ENCODE data around the gene GPR183.

The GPR183 gene

DNA sequence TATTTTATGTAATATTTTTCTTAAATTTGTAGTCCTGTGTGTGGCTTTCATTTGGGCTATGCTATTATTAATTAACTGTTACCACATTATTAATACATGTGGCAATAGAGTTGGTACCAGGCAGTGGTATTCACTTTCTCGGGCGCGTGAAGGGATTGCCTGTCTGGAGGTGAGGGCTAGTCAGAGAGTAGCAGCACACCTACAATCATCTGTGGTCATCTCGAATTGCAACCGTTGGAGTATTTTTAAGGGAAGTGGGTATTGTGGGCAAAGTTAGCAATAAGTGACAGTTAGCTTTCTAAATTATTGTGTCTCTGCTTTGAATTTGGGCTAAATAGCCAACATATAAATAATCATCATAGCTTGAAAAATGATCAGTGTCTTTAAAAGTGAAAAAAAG is 29.0 kb downstream of the GPR183 start:
- no peak overlapping the region for H3K4me3 ChIP-seq (ENCODE audit: low read depth, low read length)
- DNase-seq (ENCODE audit: low read depth), result no peak

DNA sequence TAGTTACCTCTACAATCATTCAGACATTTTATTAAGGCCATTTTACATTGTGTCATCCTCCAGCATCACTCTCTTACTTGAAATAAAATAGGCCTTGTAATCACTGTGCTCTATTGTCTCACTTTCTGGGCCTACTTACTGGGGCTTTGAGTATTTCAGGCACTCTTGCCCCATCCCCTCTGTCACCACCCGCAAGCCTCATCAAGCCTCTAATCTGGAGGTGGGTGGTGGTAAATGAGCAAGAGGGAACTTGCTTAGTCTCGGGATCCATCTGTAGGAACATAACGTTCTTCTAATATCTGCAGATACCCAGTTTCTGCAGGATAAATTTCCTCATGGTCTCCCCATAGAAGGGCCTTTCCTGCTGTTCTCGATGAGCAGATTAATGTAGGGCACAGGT is 29.6 kb downstream of the GPR183 start:
- H3K4me3 ChIP-seq (ENCODE audit: low read depth, low read length), result no peak overlapping the region
- no peak for DNase-seq (ENCODE audit: low read depth)

DNA sequence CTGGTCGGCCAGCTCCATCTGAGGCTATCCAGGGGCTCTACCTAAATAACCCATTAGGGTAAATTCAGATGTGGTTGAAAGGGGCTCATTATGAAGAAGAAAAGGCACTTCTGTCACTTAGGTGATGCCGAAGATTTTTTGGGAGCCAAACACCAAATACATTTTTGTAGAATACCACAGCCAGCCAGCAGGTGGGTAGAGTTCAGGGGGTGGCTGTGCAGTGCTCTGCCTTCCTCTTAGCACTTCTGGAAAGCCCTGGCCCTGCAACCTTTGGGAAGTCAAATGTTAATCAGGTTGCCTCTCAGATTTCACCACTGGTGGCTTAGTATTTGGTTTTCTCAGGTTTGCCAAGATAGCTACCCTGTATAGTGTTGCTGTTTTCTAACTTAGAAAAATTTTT is 30.5 kb downstream of the GPR183 start:
- H3K4me3 ChIP-seq (ENCODE audit: low read depth, low read length), result no peak overlapping the region
- no peak for DNase-seq (ENCODE audit: low read depth)

DNA sequence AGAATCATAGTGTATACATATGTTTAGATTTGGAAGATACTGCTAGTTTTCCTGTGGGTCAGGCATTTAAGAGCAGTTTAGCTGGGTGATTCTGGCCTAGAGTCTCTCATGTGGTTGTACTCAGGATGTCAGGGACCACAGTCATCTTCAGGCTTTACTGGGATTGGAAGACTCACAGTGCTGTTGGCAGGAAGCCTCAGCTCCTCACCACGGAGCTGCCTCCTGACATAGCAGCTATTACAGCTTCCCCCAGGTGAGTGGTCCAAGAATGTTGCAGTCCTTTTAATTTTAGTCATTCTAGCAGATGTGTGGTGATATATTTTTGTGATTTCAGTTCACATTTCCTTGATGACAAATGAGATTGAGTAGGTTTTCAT is 32.1 kb downstream of the GPR183 start:
- no peak overlapping the region for H3K4me3 ChIP-seq (ENCODE audit: low read depth, low read length)
- peak; percentile 40 for DNase-seq (ENCODE audit: low read depth)

DNA sequence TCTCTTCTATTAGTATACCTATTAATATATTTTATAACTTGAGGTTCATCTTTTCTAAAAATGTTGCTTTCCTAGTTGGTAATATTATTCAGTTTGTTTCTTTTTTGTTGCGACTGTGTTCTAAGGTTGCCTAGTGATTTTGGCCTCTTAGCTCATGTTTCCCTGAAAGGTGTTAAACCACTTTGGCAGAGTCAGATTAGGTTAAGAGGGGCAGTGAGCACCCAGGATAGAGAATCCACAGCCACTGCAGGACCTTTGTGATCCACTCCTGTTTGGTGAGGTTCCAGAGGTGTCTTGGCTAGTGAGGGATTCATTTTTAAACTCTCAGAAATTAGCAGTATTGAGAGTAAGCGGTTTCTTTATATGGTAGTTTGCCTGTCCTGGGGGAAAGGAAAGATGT is 34.1 kb downstream of the GPR183 start:
- no peak overlapping the region for H3K4me3 ChIP-seq (ENCODE audit: low read depth, low read length)
- DNase-seq (ENCODE audit: low read depth), result no peak

DNA sequence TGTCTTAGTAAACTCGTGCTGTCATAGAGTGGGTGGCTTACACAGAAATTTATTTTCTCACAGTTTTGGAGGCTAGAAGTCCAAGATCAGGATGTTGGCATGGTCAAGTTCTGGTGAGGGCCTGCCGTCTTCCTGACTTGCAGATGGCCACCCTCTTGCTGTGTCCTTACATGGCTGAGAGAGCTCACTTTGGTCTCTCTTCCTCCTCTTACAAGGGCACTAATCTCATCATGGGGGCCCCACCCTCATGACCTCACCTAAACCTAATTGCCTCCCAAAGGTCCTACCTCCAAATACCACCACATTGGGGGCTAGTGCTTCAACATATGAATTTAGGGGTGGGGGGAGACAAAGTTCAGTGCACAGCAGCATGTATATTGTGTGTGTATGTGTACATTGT is 34.7 kb downstream of the GPR183 start:
- DNase-seq (ENCODE audit: low read depth), result no peak
- H3K4me3 ChIP-seq (ENCODE audit: low read depth, low read length), result no peak overlapping the region

DNA sequence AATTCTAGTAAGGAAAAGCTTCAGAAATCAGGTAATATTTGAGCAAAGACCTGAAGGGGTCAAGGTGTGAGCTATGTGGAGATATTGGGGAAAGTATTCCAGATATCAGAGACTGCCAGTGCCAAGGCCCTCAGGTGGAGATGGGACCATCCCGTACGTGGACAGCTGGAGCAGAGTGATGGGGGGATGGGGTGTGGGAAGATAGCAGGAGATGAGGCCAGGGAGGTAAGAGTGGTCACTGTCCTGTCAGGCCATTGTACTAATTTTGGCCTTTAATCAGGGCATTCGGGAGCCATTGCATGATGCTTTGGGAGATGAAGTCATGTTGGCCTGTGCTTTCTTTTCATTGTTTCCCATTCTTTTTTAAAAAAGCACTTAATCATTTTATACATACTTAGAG is 36.0 kb downstream of the GPR183 start:
- H3K4me3 ChIP-seq (ENCODE audit: low read depth, low read length), result no peak overlapping the region
- DNase-seq (ENCODE audit: low read depth), result no peak

DNA sequence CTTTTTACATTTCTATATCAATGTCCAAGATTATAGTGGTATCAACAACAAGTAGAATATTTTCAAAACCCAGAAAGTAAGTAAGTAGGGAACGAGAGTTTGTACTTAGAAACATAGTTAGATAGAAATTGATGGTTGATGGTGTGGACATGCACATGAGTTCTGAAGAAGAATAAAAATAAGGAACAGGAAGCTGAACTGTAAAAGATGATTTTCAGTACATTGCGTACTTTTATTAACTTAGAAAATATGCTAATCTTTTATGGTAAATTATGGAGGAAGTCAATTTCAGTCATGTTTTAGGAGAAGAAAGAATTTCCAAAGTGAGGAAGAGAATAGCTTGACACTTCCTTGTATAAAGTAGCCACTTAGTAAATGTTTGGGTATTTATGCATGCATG is 36.7 kb downstream of the GPR183 start:
- no peak for DNase-seq (ENCODE audit: low read depth)

DNA sequence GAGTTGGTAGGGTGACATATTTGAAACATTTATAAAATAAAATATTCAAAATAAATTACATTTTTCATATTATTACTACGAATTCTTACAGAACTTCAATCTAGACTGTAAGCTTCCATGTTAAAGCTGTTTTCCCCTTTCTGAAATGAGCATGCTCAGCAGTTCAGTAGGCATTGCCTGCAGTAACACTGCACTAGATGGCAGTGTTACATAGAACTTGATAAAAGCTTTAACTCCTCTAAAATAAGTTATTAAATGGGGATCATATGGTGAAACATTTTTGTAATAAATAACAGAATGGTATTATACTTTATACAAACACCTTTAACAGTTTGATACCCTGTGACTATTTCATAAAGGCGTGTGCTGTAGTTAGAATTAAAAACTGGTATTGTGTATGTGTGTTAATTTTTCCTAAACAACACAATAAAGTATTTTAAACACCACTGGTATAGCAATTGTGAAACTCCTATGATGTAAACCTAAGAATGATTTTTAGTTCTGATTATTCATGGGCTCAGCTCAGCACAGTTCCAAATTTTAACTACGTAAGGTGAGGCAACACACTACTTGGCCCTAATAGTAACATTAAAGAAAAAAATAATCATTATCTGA is 37.5 kb downstream of the GPR183 start:
- H3K4me3 ChIP-seq (ENCODE audit: low read depth, low read length), result no peak overlapping the region
- peak; percentile 36 for DNase-seq (ENCODE audit: low read depth)

More for the DNA sequence above, 36.7 kb downstream of the GPR183 start:
- no peak overlapping the region for H3K4me3 ChIP-seq (ENCODE audit: low read depth, low read length)

DNA sequence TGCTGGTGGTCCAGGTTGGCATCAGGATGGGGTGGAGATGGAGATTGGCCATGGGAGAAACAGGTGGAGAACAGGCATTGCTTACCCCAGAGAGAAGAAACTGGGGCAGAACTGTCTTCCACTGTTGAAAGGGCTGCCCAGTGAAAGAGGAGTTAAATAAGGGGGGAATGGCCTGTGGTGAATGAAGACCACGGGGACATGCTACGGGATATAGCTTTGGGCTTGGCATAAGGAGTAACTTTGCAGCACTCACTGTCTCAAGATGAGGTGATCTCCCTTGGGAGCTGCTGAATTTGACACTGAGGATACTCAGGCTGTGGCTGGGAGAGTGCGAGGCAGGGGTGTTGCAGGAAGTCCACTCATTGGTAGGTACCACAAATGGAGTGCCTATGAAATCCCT is 38.4 kb downstream of the GPR183 start:
- no peak for DNase-seq (ENCODE audit: low read depth)
- no peak overlapping the region for H3K4me3 ChIP-seq (ENCODE audit: low read depth, low read length)

DNA sequence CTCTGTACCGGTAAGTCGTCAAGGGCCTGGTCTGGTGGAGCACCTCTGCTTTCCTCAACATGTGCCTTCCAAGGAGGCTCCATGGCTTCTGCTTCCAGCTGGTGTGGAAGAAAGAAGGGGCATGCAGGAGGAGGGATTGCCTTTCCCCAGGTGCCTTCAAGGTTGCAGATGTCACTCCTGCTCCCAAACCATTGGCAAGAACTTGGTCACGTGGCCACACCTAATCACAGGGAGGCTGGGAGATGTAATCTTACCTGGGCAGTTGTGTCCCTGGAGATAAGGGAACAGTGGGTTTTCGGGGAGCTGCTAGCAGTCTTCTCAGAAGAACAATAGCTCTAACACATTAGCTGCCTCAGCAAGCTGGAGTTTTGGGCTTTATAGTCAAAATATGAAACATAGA is 39.3 kb downstream of the GPR183 start:
- DNase-seq (ENCODE audit: low read depth), result no peak
- no peak overlapping the region for H3K4me3 ChIP-seq (ENCODE audit: low read depth, low read length)

DNA sequence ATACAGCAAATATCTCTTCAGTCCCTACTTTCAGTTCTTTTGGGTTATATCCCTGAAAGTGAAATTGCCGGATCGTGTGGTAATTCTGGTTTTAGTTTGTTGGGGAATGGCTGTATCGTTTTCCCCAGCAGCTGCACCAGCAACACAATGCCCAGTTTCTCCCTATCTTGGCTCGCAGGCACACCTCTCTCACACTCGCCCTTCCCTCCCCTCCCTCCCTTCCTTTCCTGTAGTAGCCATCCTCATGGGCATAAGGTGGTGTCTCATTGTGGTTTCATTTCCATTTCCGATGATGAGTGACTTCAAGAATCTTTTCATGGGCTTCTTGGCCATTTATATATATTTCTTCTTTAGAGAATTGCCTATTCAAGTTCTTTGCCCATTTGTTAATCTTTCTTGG is 40.4 kb downstream of the GPR183 start:
- no peak for DNase-seq (ENCODE audit: low read depth)
- no peak overlapping the region for H3K4me3 ChIP-seq (ENCODE audit: low read depth, low read length)

DNA sequence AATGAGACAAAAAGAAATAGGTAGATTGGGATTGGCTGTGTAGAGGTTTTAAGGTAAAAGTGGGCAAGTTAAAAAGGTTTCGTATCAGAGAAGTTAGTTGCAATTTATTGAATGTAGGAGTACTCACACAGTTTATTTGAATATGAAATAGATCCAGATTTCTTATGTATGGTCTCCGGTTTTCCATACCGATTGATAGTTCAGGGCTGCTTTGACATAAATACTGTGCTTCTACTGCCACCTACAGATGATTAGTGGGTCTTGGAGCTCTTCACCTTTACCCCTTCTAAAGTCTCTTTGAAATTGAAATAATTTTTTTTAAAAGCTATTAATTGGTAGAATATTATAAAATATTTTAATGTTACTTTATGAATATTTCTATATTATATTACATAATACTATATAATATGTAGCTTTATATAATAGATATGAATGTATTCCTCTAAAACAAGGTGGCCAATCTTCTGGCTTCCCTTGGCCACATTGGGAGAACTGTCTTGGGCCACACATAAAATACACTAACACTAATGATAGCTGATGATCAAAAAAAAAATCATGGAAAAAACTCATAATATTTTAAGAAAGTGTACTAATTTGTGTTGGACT is 41.3 kb downstream of the GPR183 start:
- H3K4me3 ChIP-seq (ENCODE audit: low read depth, low read length), result no peak overlapping the region
- DNase-seq (ENCODE audit: low read depth), result no peak

DNA sequence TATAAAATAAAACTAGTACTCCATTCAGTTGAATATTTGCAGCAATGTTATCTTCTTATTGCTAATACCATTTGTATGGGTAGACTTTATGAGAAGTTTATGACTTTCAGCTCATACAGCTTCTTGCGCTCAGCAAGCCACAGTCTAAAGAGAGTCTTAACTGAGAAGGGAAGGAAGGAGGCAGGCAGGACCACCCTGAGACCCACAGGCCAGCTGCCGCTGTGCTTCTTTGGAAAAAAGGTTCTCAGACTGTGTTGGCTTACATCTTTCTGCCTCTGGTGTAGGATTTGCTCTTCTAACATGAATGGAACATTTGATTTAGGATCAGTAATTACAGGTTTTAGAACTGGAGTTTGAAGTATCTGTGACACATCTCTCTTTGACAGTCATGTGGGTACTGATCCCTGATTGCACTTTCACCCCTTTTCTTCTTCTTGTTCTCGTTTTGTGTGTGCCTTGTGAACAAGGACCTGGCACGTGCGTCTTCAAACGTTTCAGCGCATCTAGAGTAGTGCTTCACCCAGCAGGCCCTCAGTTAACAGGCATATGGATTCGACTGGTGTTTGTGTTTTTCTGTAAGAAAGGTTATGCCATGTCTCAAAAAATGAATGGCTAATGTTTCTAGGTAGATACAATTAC is 41.9 kb downstream of the GPR183 start:
- H3K4me3 ChIP-seq (ENCODE audit: low read depth, low read length), result no peak overlapping the region
- no peak for DNase-seq (ENCODE audit: low read depth)

DNA sequence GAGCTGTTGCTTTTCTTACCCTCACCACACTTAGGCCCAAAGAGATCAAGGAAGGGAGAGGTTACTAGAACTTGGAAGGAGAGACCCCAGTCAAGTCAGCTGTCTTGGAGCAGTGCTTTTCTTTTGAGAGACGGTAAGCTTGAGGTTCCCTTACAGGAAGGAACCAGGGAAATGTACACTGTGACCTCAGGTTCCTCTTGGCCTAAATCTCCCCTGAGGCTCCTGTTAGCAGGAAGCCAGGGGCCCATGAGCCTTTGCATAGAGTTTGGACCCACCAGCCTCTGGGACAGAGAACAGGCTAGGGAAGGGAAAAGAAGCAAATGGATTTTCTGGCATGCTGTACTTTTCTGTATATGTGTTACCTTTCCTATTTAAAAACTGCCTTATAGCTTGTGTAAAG is 43.1 kb downstream of the GPR183 start:
- DNase-seq (ENCODE audit: low read depth), result no peak
- no peak overlapping the region for H3K4me3 ChIP-seq (ENCODE audit: low read depth, low read length)

DNA sequence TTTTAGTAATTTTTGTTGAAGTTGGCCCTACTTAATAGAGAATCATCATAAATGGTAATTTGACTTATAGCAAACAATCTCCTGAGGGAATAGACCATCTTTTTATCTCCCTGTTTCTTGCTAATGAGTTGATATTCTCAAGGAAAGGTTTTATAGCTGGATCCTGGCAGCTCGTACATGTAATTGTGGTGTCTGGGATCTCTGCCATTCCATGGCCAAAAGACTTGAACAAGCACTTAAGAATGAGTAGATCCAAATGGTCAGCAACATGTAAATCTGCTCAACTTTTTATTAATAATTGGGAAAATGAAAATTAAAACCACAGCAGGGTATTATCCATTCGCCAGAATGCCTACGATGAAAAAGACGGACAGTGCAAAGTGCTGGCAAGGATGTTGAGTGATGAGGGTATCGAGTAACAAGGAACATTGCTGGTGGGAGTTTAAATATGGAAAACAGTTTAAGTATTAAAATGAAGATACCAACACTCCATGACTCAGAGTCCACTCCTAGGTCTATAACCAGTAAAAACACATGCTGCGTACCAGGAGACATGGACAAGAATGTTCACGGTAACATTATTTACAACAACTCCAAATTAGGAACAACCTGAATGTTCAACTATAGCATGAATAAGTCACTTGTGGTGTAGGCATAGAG is 43.9 kb downstream of the GPR183 start:
- no peak overlapping the region for H3K4me3 ChIP-seq (ENCODE audit: low read depth, low read length)
- DNase-seq (ENCODE audit: low read depth), result no peak

DNA sequence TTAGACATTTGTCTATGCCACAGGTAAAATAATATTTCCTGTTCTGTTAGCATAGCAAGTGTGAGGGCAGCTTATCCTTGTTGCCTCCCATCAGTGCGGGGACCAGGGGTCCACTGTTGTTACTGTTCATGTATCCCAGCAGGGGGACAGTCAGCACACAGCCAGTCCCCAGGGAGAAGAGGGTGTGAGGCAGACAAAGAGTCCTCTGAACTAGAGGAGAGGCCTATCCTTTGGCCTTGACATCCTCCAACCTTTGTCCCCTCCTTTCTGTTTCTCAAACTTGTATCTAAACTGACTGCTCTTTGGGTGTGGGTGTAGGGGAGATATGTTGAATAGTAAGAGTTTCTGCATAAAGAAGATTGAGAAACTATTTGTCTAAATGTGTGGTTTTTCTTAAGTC is 46.1 kb downstream of the GPR183 start:
- H3K4me3 ChIP-seq (ENCODE audit: low read depth, low read length), result no peak overlapping the region

DNA sequence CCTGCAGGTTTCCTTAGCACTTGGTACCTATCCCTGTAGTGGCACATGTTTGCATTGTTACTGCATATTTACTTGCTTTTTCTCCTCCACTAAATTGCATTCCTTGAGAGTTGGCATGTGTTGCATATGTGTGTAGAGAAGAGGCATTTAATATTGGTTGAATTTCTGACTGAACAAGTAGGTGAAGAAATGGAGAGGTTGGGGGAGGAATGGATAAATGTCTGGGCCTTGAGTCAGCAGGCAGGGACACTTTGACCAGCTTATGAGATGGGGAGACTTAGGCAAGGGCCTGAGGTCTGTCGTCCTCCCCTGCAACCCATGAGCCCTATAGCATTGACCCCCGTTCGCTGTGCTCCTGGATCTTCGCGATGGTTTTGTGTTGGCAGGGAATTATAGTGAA is 47.0 kb downstream of the GPR183 start:
- no peak overlapping the region for H3K4me3 ChIP-seq (ENCODE audit: low read depth, low read length)
- no peak for DNase-seq (ENCODE audit: low read depth)

More for the DNA sequence above, 46.1 kb downstream of the GPR183 start:
- no peak for DNase-seq (ENCODE audit: low read depth)

DNA sequence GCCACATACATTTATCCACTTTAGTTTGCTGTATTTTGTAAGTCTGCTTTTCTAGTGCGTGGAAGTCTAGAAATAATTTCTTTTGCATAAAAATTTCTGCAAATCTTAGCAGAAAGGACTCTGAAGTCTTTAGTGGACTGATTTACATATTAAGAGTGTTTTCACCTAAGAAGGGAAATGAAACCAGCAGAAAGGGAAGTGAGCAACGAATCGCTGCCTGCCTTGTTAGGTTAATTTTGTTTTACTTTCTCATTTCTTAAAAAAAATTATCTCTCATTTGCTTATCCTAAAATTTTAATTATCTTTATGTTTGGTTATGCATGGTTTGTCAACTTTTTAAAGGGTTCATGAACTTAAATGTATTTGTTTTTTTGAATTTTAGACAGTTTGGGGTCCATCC is 48.3 kb downstream of the GPR183 start:
- DNase-seq (ENCODE audit: low read depth), result no peak
- H3K4me3 ChIP-seq (ENCODE audit: low read depth, low read length), result no peak overlapping the region

DNA sequence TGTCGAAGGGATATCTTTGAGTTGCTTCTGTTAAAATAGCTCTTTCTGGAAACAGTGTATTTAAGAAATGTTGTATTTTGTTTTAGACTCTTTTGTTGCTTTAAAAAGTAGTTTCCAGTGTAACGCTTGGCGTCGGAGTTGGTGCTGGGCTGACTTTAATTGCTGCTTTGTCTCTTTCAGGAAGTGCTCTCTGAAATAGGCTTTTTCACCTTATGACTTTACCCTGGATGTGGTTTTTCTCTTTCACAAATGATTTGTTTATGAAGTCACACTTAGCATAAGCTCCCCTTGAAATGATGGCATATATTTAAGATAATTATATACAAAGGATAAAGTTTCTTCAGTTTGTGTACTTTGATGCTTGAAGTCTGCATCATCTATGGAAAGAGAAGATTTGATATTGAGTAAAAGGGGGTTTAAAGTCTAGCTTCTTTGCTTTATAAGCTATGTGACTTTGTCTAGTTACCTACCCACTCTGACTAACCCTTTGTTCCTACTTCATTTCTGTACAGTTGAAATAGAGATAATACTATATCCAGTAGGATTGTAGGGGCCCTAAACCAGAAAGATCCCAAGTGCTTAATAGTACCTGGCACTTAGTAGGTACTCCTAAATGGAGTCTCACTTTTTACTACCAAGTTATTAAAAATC is 48.9 kb downstream of the GPR183 start, which contains the start of gene GPR18:
GPR18 (minus strand) TSS at position 170 of the 651 bp plus-strand sequence. CDS start 2,507 bp downstream, outside the sequence.
- no peak for DNase-seq (ENCODE audit: low read depth)
- no peak within 1 kb of the TSS for H3K4me3 ChIP-seq (ENCODE audit: low read depth, low read length)

Data from skeletal muscle cell (primary cell).